Measurements from ENCODE around the gene SCLT1.

- TF ChIP-seq EP300 (IDR thresholded peaks at IDR 0.05; ENCODE audit: low read depth in 2 of 2, low read length in 2 of 2), result no peak
- no peak for TF ChIP-seq EP300 (CRISPR knock-in tag; IDR thresholded peaks at IDR 0.05; ENCODE audit: borderline replicate concordance)
- no peak for TF ChIP-seq ZFP36L2 (CRISPR knock-in tag; IDR thresholded peaks at IDR 0.05)
- no peak for TF ChIP-seq ZNF354B (CRISPR knock-in tag; IDR thresholded peaks at IDR 0.05)
- TF ChIP-seq TEAD2 (CRISPR knock-in tag; IDR thresholded peaks at IDR 0.05), result no peak
- no peak for TF ChIP-seq CTCF (CRISPR knock-in tag; IDR thresholded peaks at IDR 0.05)
- no peak for TF ChIP-seq HDAC2 (CRISPR knock-in tag; IDR thresholded peaks at IDR 0.05)
These were observed 35.8 kb upstream of the SCLT1 start for GRCh38 chr4:129129143-129129542.

Data from HepG2 (cell line).